22Rv1 (cell line): ENCODE results near the gene SCYL2.

Experiments used
- ZFX ChIP-seq: fragments of 450-650 bp; IDR thresholded peaks from 2 replicates; pipeline ENCODE4 v1.6.1; 2017; ENCODE audit warnings: antibody characterized with exemption, borderline replicate concordance
- TF ChIP-seq, protein P1 (sequence below): fragments of 450-650 bp; IDR thresholded peaks from 2 replicates; pipeline ENCODE4 v1.5.1; 2017; ENCODE audit warnings: mild to moderate bottlenecking

DNA sequence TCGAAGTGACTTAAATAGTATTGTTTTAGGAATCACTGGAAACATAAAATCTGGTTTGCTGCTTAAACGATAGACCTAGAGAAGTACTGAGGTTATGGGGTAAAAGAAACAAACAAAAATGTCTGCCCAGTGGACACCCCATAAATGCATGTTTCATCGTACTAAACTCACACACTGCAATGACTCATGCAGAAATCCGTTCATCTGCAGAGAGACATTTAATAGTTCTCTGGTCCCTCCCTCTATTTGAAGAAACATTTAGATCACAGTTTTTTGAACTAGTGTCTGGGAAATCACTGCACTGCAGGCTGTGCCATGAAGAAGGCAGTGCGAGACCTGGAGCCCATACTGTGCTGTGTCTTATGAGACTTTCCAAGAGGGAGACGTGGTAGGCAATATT is 115.4 kb downstream of the SCYL2 start:
- TF ChIP-seq, protein P1, sequence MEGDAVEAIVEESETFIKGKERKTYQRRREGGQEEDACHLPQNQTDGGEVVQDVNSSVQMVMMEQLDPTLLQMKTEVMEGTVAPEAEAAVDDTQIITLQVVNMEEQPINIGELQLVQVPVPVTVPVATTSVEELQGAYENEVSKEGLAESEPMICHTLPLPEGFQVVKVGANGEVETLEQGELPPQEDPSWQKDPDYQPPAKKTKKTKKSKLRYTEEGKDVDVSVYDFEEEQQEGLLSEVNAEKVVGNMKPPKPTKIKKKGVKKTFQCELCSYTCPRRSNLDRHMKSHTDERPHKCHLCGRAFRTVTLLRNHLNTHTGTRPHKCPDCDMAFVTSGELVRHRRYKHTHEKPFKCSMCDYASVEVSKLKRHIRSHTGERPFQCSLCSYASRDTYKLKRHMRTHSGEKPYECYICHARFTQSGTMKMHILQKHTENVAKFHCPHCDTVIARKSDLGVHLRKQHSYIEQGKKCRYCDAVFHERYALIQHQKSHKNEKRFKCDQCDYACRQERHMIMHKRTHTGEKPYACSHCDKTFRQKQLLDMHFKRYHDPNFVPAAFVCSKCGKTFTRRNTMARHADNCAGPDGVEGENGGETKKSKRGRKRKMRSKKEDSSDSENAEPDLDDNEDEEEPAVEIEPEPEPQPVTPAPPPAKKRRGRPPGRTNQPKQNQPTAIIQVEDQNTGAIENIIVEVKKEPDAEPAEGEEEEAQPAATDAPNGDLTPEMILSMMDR: no peak
- TF ChIP-seq ZFX: no peak
